ENCODE measurements around the gene FGFR3.

Gene FGFR3

DNA sequence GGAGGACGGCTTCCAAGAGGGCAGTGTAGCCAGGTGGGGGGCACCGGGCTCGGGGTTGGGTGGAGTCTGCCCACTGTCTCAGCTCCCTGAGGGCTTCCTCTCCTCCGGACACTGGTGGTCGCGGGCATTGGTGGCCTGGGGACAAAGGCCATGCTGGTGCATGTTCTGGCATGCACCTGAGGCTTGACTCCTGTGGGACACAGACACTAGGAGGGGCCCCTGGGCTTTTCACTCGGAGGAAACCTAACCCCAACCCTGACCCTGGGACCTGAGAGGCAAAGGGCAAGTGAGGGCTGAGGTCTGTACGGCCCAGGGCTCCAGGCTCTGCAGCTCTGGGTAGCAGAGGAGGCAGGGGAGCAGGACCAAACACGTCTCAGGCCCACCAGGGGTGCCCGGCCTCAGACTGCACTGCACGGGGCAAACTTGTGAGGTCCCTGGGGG, 22.3 kb upstream of the FGFR3 start:
- no peak for DNase-seq

DNA sequence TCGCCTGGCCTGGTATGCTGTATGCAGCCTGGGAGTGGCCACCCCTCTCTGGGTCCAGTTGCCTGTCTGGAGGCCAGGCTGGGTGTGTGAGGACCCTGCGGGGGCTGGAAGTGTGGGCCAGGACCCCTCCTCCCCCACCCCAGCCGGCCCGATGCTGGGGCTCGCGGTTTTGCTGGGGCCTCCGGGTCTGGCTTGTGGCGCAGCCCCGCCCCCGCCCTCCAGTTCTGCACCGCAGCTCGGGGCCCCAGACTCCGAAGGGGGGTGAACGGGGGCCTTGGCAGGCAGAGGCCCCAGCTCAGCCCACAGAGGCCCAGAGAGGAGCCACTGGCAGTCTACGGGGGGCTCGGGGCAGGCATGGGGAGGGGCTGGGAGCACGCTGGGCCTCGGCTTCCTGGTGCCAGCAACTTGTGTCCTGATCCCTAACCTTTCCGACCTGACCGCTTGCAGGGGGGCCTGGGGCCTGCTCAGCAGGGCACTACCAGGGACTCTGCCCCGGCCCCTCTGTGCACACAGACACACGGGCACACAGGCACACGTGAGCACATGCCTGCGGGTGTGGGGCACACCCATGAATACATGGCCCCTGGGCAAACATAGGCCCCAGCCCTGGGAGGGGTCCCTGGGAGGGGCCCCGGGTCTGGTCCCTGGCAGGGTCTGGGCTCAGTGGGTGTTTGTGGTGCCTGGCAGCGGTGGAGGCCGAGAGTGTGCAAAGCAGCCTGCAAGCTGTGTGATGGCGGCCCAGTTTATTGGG, 21.4 kb upstream of the FGFR3 start:
- no peak for DNase-seq

DNA sequence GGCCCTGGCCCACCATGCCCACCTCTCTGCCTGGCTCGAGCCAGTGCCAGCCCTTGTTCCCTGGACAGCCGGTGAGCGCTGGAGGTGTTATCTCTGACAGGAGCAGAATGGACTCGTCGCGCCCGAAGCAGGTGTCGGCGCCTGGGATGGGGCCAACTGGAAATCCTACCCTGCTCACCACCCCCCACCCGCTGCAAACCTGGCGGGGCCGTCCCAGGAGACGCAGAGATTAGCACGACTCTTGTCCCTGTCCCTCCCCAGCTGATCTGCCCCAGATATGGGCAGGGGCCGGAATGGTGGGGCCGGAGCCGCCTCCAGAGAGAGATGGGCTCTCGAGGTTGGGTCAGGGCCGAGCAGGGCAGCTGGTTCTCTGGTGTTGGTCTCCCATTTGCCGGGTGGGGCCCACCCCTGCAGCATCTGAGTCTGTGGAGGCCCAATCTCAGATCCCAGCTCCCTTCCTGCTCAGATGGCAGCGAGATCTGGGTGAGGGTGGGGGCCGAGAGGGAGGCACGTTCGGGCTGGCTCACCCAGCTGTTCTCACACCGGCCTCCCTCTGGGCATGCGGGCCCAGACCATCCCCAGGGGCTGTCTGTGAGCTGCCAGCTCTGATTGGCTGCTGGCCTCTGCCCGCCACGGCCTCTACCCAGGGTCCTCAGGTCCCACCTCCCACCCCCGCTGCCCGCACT, 20.1 kb upstream of the FGFR3 start:
- no peak for DNase-seq

DNA sequence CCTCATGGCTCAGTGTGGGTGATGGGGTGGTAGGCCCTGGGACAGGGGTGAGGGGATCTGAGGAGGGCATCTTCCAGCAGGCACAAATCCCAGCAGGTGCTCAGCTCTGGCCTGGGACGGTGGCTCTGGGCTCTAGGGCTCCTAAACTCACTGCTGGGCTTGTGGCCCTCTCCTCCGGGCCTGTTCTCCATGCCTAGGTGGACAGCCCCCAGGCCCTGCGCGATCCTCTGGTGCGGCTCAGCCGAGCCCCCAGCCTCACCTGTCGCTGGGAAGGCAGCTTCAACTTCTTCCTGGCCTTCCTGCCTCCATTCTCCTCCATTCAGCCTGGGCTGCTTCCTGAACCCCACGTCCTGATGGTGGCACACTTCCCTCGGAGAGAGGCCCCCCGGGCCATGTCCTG, 19.3 kb upstream of the FGFR3 start:
- DNase-seq: no peak

DNA sequence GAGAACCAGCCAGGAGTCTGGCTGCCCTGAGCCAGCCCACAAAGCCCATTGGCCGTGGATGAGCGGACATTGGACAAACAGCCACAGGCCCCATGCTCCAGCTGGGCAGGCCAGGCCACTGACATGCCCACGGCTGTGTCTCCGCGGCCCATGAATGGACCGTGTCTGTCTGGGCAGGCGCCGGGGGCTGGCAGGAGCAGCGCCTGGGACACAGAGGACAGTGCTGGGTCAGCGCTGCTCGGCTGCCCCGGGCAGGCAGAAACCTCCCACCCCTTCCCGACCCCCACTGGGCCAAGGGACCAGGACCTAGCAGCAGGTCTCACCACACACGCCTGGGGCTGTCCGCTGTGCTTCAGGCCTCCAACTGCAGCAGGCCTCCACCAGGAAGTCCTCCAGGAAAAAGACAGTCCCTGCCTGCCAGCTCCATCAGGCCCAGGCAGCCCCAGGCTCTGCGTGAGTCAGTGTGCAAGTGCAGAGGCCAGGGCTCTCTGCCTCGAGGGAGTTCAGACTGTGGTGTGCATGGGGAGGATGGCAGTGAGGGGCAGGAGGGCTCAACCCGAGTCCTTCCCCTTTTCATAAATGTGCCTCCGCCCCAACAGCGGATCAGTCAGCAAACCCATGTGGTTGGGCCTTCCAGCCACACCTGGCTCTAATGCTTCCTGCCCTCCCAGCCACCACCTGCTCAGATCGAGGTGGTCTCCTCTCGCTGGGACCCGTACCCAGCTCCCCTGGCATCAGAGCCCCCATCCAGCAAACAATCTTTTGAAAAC, 17.2 kb upstream of the FGFR3 start:
- no peak for DNase-seq

DNA sequence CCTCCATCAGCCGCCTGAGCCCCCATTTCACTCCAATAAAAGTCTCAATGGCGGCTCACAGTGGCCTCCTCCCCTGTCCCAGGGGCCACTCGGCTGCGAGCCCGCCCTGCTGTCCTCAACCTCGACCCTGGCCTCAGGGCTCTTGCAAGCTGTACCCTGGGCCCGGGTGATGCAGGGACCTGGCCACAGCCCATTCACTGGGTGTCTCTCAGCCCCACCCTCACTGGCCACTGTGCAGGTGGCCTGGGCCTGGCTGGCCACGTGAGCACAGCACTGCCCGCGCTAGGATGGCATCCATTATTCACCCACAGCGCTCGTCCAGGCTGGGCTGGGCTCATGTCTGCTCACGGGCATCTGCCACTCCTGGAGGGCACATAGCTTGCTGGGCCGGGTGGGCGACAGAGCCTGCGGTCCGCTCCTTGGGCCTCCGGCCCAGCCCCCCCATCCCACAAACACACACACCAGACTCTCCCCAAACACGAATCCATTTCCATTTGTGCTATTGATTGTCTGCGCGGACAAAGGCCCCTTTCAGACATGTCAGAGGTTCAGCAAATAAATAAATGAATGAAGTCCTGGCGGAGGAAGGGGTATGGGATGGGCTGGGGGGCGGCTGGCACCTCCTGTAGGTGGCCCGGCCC, 16.5 kb upstream of the FGFR3 start:
- no peak for DNase-seq

DNA sequence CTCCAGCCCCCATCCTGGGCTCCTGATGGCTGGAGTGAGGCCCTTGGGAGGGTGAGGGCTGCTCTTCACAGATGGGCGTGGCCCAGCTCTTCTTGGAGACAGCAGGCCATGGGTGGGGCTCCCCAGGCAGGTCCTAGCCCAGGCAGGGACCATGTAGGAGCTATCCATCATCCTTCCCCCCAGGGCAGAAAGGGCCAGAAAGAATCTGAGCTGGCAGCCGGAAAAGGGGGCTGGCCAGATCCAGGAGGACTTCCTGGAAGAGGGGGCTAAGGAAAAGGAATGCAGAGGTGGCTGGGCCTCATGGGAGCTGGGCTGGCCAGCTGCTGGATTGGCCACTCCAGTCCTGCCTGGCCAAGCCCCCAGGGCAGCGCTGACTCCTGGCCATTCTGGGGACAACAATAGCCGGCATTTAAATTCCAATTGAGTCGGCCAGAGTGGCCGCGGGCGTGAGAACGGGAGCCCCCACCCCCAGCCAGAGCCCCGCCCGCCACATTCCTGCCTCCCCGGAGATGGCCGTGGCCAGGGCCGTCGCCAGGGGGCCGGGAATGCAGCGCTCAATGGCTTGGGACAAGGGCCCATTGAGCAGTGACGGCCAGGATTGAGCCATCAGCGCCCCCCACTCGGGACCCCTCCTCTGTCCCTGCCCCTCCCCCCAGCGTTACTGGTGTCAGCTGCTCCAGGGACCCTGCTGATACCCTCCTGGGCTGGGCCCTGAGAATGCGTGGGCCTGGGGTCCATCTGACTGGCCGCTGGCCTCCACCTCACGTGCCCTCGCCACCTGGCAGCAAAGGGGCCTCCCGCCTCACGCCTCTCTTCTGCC, 15.1 kb upstream of the FGFR3 start:
- DNase-seq: no peak

DNA sequence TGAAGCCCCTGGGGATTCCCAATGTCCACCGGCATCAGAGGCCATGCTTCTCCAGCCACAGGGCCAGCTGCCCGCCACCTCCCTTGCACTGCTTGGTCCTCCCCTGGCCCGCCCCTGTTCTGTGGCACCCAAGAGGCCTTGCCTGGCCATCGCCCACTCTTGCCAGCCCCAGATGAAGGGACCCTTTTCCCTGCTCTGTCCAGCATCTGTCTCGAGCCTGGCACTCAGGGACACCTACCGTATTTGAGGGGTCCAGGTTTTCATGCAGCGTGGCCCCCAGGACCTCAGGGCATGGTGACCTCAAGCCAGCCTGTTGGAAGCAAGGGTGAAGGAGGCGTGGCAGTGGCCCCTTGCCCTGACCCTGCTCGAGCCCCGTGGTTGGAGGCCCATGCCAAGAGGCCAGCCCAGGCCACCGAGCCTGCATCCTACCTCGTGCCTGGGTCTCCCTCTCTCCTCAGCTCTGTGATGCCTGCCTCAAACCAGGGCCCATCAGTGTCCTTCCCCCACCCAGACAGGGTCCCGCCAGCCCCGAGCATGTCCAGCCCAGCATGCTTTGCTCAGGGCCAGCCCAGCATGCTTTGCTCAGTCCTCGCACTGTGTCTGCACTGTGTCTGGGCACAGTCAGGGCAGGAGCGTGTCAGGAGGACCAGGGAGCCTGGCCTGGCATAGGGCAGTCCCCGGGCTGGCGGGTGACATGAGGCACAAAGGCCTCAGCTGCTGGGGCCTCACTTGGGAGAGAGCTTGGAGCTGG, 14.3 kb upstream of the FGFR3 start:
- DNase-seq: no peak

DNA sequence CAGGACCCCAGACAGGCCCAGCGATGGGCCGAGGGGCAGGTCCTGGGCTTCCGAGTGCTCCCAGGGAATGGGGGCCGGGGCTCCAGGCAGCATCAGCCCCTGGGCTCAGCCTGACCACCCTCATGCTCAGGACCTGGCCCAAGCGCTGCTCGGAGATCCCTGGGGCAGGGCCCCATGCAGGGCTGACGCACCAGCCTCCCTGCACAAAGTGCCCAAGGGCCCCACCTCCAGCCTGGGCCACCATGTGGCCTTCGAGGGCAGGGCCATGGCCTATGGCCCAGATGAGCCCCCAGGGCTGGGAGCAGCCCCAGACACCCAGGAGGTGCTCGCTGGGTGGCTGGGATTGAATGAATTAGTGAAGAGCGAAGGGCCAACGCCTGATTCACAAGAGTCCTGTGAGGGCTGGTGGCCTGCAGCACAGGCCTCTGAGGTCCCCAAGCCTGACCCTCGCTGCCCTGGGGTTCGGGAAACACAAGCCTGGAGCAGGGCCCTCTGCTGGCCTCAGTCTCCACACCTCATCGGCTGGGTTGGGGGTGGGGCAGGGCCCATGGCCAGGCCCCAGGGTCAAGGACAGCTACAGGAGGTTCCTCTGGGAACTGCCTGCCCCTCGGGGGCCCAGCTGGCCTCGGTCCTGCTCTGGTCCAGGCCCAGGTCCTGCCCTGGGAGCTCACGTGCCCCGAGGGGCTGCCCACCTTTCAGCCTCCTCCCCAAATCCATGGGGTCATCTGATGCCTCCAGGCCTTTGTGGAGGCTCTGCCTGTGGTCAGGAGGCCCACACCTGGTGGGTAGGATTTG, 13.3 kb upstream of the FGFR3 start:
- no peak for DNase-seq

DNA sequence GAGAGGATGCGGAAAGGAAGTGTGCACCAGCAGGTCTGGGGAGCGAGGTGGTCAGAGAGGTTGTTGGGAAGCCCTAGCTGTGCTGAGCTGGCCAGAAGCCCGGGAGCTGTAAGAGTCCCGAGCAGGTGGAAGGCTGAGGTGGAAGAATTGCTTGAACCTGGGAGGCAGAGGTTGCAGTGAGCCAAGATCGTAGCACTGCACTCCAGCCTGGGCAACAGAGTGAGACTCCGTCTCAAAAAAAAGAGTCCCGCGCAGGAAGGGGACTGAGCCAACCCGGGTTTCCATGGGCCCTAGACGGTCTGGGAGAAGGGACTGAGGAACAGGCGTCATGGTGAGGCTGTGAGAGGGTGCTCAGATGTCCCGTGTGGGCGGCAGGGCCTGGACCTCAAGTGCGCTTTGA, 12.7 kb upstream of the FGFR3 start:
- DNase-seq: no peak

DNA sequence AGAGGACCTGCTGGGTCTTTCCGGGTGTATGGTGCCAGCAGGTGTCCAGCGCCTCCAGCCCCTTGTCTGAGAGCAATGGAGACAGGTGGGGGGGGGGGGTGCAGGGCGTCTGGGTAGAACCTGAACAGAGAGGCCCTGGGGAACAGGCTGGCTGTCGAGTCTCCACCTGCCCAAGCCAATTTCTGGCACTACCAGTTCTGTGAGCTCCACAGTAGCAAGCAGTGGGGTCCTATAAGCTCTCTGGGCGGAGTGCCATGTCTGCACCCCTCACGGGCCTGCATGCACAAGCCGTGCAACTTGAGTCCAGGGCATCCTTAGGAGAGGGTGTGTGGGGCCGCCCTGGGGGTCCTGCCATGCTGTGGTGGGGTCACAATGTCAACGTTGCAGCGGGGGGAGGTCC, 10.1 kb upstream of the FGFR3 start:
- DNase-seq: no peak

DNA sequence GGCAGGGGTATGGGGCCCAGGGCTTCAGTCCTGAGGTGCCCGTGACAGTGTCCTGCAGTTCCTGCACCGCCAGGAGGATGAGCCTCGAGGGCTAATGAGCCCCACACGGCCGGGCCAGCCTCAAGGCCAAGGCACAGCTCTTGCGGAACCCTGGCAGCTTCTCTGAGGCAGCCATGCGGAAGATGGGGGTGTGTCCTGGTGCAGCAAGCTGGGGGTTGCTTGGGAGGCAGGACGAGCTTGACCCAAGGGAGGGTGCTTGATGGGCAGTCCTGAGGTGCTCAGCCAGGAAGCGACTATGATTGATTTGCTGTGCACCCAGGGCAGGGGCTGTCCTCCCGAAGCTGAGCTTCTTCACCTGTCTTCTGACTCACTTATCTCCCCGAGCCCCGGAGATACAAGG, 9.1 kb upstream of the FGFR3 start:
- no peak for DNase-seq

DNA sequence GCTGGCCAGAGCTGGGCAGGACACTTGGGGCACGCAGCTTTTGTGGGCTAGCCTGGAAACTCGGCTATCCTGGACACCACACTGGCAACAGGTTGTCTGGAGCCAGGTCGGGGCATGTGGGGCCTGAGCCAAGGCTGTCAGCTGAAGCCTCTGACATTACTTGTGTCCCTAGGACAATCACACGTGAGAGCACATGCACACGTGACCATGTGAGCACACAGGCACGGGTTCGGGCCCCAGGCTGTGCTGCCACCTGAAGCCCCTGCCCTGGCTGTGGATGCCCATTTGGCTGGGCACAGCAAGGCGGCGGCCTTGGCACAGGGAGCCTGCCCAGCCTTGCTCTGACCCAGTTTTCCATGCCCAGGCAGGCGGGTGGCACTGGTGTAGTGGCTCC, 8.7 kb upstream of the FGFR3 start:
- DNase-seq: no peak

DNA sequence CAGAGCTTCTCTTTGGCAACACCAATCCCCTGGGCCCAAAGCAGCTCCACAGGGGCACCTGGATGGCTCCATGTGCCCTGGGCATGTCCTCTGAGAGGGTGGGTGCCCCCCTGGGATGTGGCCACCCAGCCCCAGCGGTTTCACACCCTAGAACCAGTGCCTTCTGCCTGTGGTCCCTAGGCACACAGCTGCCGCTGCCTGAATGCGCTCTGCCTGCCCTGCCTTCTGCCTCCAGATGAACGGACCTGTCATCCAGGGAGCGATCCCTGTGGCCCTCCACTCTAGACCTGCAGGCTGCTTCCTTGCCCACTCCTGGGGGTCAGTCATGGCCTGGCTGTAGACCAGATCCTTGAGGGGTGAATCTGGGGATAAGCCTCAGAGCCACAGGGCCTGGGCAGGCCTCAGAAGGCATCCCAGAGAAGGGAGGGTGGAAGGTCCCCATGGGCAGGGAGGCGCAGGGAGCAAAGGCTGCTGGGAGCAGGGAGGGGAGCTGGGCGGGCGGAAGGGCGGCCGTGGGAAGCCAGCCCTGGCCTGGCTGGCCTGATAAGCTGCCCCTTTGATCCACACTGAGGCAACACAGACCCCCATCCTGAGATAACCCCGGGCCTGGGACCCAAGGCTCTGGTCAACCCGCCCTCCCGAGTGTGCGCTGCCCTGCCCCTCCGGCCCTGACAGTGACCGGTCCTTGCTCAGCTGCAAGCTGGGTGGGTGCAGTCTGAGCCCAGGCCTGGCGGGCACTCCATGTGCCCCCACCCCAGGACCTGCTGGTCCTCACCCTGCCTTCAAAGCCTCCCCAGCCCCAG, 8.1 kb upstream of the FGFR3 start:
- DNase-seq: no peak

DNA sequence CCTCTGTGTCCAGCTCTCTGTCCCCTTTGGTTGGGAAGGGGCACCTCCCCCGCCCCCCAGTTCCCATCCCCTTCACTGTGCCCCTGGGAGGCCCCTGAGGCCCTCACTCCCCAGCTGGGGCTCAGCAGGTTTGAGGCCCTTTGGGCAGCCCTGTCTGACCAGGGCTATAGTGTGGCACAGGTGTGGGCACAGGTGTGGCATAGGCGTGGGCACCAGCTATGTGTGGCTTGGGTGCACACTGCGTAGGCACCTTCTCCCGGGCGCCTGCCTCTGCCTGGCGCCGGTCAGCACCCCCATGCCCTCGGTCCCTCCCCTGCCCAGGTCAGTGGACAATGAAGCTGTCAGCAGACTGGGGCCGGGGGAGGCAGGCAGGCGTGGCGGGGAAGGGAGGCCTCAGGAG, 7.5 kb upstream of the FGFR3 start:
- no peak for DNase-seq

DNA sequence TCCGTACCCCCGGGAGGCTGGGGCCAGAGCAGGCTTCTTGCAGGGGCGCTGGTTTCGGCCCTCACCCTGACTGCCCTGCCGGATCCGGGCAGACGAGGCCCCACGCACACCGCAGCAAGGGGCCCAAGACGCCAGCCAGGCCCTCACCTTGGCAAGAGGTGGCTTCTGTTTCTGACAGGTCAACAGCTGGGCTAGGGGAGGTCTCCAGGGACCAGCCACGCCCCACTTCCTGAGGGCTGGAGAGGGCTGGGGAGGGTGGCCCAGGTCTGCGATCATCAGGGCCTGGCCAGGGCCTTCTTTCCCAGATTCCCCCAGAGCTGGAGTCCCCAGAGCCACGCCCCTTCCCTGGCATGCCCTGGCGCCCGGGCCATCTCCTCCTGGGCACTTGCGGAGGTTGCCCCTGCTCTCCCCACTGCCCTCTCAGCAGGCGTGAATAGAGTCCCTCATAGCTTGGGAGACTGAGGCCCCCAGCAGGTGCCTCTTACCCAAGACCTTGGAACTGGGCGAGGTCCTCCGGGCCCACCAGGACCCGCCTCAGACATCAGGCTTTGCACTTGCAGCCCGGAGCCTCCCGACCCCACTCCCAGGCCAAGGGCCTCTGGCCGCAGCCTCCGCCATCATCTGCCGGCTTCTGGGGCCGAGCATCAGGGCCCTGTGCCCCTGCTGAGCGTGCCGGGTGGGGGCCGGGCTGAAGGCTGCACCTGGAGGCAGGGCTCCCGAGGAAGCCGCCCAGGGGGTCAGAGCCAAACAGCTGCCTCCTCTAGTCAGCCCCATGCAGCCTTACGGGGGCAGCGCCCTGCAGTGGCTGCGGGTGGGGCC, 6.3 kb upstream of the FGFR3 start:
- no peak for DNase-seq

DNA sequence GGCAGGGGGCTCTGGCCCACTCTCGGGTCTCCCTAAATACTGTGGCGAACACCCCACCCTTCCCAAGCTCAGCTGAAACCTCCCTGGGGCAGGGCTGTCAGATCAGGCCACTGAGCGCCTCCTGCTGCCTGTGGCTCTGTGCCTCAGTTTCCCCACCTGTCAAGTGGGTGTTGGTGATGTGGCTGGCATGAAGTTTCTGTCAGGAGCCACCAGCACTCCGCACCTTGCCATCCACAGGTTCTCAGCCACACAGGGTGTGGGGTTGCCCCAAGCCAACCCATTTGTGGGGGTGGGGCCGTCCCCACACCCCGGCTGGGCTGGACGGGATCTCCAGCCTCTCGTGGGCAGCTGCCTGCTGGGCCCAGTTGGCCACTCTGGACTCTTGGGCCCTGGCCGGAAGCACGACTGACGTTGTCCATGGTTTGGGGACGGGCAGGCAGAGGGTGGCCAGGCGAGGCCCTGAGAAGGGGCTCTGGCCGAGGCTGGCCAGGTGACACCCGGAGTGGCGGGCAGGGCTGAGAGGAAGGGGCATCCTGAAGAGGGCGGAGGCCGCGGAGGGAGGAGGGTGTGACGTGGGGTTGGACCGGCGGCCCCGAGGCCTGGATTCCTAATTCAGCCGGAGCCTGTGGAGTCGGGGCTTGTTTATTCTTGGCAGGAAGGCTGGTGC, 5.5 kb upstream of the FGFR3 start:
- no peak for DNase-seq

DNA sequence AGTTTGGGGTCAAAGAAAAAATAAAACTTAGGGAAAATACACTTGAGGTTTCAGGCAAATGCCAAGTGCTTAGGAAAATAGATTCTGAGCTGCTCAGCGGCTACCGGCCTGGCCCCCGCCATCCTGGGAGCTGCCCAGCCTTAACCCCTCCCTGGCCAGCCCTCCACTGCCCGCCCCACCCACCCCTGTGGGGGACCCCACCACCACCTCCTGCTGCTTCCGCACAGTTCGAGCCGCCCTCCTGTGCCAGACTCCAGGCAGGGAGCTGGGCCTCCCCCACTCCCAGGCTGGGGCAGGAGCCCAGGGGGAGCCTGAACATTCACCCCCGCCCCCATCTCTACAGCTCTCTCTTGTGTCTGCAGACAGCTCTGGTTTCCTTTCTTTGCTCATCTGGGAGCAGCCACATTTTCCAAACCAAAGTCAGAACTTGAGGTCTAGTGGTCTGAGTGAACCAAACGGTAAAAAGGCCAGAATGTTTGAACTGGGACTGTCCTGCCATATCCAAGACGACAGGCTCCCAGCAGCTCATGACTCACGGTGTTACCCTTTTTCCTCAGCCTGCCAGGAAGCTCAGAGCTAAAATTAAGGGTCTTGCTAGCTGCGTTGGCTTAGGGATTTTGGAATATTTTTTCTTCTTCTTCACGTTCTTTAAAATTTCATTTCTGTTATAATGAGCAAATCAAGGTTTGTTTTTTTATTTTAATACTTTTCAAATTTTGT, 4.7 kb upstream of the FGFR3 start:
- DNase-seq: no peak
